ENCODE data around the gene KIAA0825.

GRCh38 chr5:94111209-94112004 is 507.0 kb downstream of the KIAA0825 start:
- TF ChIP-seq POLR2AphosphoS5 (IDR thresholded peaks at IDR 0.05; ENCODE audit: low read depth, low read length), result no peak
- no peak for TF ChIP-seq RXRA (IDR thresholded peaks at IDR 0.05; ENCODE audit: insufficient read depth, low read depth, low read length)
- no peak for TF ChIP-seq NRF1 (IDR thresholded peaks at IDR 0.05; ENCODE audit: low read depth, low read length)
